ENCODE data around the gene GMPR.
A peak's percentile ranks its signal among the peaks of the same experiment; 100 is the strongest.

The GMPR gene

GRCh38 chr6:16306334-16306733 lies 67.9 kb downstream of the GMPR start:
- no peak for DNase-seq

- no peak for DNase-seq
Measured at GRCh38 chr6:16311763-16312162, 73.4 kb downstream of the GMPR start.

- DNase-seq: no peak
Measured at GRCh38 chr6:16313732-16314131, 75.3 kb downstream of the GMPR start.

- no peak for DNase-seq
Measured at GRCh38 chr6:16314296-16314695, 75.9 kb downstream of the GMPR start.

GRCh38 chr6:16316741-16317251 lies 78.4 kb downstream of the GMPR start:
- DNase-seq: peak; percentile 55

GRCh38 chr6:16318538-16318937 lies 80.2 kb downstream of the GMPR start:
- no peak for DNase-seq

- DNase-seq: no peak
Measured at GRCh38 chr6:16318953-16319720, 80.8 kb downstream of the GMPR start.

- peak; percentile 88 for DNase-seq
Measured at GRCh38 chr6:16319813-16320532, 81.6 kb downstream of the GMPR start.

GRCh38 chr6:16320533-16321340 lies 82.3 kb downstream of the GMPR start:
- DNase-seq: peak; percentile 87

GRCh38 chr6:16321341-16321710 lies 82.9 kb downstream of the GMPR start:
- DNase-seq: no peak

- DNase-seq: no peak
Measured at GRCh38 chr6:16321826-16322225, 83.4 kb downstream of the GMPR start.

GRCh38 chr6:16322666-16323312 lies 84.4 kb downstream of the GMPR start:
- peak; percentile 94 for DNase-seq

- DNase-seq: no peak
Measured at GRCh38 chr6:16324184-16324583, 85.8 kb downstream of the GMPR start.

- no peak for DNase-seq
Measured at GRCh38 chr6:16324606-16325225, 86.3 kb downstream of the GMPR start.

GRCh38 chr6:16326531-16326930 lies 88.1 kb downstream of the GMPR start:
- no peak for DNase-seq

- DNase-seq: no peak
Measured at GRCh38 chr6:16326971-16327776, 88.8 kb downstream of the GMPR start.

GRCh38 chr6:16327777-16328325 lies 89.5 kb downstream of the GMPR start:
- no peak for DNase-seq

GRCh38 chr6:16329233-16329632 lies 90.8 kb downstream of the GMPR start:
- DNase-seq: no peak

- peak; percentile 85 for DNase-seq
Measured at GRCh38 chr6:16331384-16332174, 93.2 kb downstream of the GMPR start.

GRCh38 chr6:16332175-16332542 lies 93.8 kb downstream of the GMPR start:
- DNase-seq: peak; percentile 68
